Activated CD8-positive, alpha-beta memory T cell treated with anti-CD3 and anti-CD28 coated beads for 48 hours (primary cell): Measurements from ENCODE around the gene IKZF1.
A peak's percentile ranks its signal among the peaks of the same experiment; 100 is the strongest.

Experiments
- DNase-seq, 3 experiments: peaks; one replicate each; pipeline ENCODE4 v3.0.0-alpha.2; 2020; ENCODE audit warnings: low read depth in 2 of 3, low spot score in 2 of 3

The IKZF1 gene

GRCh38 chr7:50436133-50436806 is 131.8 kb downstream of the IKZF1 start:
- DNase-seq: no peak

GRCh38 chr7:50446542-50446960 is 142.0 kb downstream of the IKZF1 start:
- DNase-seq: no peak

- no peak for DNase-seq
Measured at GRCh38 chr7:50448823-50449222, 144.3 kb downstream of the IKZF1 start.

GRCh38 chr7:50449501-50449880 is 145.0 kb downstream of the IKZF1 start:
- no peak for DNase-seq

- DNase-seq: peak; percentile 57 to 72 (median 68)
Measured at GRCh38 chr7:50449881-50450589, 145.5 kb downstream of the IKZF1 start, which contains the start of gene FIGNL1. FIGNL1 (minus strand) TSS chr7:50450350; CDS start chr7:50447287, 3,063 bp downstream.

GRCh38 chr7:50450590-50451032 is 146.1 kb downstream of the IKZF1 start:
- DNase-seq: no peak
